ENCODE data around the gene PAK4. TPM values are rescaled to one million over a fixed set of nuclear protein-coding genes. Genes with fewer than 3 reads are reported as not detected.
A peak's percentile ranks its signal among the peaks of the same experiment; 100 is the strongest.

Gene PAK4
- total and polyA plus RNA-seq, 9 of the 15 experiments (the other 6 are each of a cell fraction or from before 2014, with no cell fraction given) = 0.21 to 33.5 (median 5.8) TPM

GRCh38 chr19:39125199-39125553, 410 bp upstream of the PAK4 start (continued):
- TF ChIP-seq, protein P1, sequence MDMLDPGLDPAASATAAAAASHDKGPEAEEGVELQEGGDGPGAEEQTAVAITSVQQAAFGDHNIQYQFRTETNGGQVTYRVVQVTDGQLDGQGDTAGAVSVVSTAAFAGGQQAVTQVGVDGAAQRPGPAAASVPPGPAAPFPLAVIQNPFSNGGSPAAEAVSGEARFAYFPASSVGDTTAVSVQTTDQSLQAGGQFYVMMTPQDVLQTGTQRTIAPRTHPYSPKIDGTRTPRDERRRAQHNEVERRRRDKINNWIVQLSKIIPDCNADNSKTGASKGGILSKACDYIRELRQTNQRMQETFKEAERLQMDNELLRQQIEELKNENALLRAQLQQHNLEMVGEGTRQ (CRISPR knock-in tag; IDR thresholded peaks at IDR 0.05) = no peak
- TF ChIP-seq BRD9 (IDR thresholded peaks at IDR 0.05; ENCODE audit: low read depth, partially characterized antibody) (no peak), SRF (CRISPR knock-in tag; IDR thresholded peaks at IDR 0.05) (no peak), MCM3 (IDR thresholded peaks at IDR 0.05) (no peak), ARID3A (IDR thresholded peaks at IDR 0.05; ENCODE audit: borderline replicate concordance, low read depth, low read length) (no peak), RUNX1 (IDR thresholded peaks at IDR 0.05; ENCODE audit: low read depth) (no peak), DDX20 (tag; IDR thresholded peaks at IDR 0.05; ENCODE audit: low read depth) (no peak), HDAC8 (tag; IDR thresholded peaks at IDR 0.05) (no peak), PHF20 (IDR thresholded peaks at IDR 0.05; ENCODE audit: partially characterized antibody) (peak; percentile 76), FOXA3 (CRISPR knock-in tag; conservative IDR thresholded peaks at IDR 0.05 in 1 of 2, IDR thresholded peaks at IDR 0.05 in 1 of 2) (no peak), RNF2 (IDR thresholded peaks at IDR 0.05) (no peak), ZNF253 (CRISPR knock-in tag; conservative IDR thresholded peaks at IDR 0.05) (no peak)
- TF ChIP-seq, protein P2, sequence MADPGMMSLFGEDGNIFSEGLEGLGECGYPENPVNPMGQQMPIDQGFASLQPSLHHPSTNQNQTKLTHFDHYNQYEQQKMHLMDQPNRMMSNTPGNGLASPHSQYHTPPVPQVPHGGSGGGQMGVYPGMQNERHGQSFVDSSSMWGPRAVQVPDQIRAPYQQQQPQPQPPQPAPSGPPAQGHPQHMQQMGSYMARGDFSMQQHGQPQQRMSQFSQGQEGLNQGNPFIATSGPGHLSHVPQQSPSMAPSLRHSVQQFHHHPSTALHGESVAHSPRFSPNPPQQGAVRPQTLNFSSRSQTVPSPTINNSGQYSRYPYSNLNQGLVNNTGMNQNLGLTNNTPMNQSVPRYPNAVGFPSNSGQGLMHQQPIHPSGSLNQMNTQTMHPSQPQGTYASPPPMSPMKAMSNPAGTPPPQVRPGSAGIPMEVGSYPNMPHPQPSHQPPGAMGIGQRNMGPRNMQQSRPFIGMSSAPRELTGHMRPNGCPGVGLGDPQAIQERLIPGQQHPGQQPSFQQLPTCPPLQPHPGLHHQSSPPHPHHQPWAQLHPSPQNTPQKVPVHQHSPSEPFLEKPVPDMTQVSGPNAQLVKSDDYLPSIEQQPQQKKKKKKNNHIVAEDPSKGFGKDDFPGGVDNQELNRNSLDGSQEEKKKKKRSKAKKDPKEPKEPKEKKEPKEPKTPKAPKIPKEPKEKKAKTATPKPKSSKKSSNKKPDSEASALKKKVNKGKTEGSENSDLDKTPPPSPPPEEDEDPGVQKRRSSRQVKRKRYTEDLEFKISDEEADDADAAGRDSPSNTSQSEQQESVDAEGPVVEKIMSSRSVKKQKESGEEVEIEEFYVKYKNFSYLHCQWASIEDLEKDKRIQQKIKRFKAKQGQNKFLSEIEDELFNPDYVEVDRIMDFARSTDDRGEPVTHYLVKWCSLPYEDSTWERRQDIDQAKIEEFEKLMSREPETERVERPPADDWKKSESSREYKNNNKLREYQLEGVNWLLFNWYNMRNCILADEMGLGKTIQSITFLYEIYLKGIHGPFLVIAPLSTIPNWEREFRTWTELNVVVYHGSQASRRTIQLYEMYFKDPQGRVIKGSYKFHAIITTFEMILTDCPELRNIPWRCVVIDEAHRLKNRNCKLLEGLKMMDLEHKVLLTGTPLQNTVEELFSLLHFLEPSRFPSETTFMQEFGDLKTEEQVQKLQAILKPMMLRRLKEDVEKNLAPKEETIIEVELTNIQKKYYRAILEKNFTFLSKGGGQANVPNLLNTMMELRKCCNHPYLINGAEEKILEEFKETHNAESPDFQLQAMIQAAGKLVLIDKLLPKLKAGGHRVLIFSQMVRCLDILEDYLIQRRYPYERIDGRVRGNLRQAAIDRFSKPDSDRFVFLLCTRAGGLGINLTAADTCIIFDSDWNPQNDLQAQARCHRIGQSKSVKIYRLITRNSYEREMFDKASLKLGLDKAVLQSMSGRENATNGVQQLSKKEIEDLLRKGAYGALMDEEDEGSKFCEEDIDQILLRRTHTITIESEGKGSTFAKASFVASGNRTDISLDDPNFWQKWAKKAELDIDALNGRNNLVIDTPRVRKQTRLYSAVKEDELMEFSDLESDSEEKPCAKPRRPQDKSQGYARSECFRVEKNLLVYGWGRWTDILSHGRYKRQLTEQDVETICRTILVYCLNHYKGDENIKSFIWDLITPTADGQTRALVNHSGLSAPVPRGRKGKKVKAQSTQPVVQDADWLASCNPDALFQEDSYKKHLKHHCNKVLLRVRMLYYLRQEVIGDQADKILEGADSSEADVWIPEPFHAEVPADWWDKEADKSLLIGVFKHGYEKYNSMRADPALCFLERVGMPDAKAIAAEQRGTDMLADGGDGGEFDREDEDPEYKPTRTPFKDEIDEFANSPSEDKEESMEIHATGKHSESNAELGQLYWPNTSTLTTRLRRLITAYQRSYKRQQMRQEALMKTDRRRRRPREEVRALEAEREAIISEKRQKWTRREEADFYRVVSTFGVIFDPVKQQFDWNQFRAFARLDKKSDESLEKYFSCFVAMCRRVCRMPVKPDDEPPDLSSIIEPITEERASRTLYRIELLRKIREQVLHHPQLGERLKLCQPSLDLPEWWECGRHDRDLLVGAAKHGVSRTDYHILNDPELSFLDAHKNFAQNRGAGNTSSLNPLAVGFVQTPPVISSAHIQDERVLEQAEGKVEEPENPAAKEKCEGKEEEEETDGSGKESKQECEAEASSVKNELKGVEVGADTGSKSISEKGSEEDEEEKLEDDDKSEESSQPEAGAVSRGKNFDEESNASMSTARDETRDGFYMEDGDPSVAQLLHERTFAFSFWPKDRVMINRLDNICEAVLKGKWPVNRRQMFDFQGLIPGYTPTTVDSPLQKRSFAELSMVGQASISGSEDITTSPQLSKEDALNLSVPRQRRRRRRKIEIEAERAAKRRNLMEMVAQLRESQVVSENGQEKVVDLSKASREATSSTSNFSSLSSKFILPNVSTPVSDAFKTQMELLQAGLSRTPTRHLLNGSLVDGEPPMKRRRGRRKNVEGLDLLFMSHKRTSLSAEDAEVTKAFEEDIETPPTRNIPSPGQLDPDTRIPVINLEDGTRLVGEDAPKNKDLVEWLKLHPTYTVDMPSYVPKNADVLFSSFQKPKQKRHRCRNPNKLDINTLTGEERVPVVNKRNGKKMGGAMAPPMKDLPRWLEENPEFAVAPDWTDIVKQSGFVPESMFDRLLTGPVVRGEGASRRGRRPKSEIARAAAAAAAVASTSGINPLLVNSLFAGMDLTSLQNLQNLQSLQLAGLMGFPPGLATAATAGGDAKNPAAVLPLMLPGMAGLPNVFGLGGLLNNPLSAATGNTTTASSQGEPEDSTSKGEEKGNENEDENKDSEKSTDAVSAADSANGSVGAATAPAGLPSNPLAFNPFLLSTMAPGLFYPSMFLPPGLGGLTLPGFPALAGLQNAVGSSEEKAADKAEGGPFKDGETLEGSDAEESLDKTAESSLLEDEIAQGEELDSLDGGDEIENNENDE (IDR thresholded peaks at IDR 0.05; ENCODE audit: low read depth, low read length) = no peak
- TF ChIP-seq, protein P3, sequence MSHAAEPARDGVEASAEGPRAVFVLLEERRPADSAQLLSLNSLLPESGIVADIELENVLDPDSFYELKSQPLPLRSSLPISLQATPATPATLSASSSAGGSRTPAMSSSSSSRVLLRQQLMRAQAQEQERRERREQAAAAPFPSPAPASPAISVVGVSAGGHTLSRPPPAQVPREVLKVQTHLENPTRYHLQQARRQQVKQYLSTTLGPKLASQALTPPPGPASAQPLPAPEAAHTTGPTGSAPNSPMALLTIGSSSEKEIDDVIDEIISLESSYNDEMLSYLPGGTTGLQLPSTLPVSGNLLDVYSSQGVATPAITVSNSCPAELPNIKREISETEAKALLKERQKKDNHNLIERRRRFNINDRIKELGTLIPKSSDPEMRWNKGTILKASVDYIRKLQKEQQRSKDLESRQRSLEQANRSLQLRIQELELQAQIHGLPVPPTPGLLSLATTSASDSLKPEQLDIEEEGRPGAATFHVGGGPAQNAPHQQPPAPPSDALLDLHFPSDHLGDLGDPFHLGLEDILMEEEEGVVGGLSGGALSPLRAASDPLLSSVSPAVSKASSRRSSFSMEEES (CRISPR knock-in tag; IDR thresholded peaks at IDR 0.05) = no peak
